GM21717 (cell line): ENCODE results near the gene PRKCE.

Experiments
- ATAC-seq: cut with Tn5 transposase; IDR thresholded peaks from one replicate; pipeline ENCODE4 v1.9.1; 2021; ENCODE audit warnings: mild to moderate bottlenecking, moderate library complexity; ENCODE audit not compliant: unreplicated experiment

Gene PRKCE

GRCh38 chr2:46171411-46171953 lies 520.0 kb downstream of the PRKCE start:
- ATAC-seq = no peak

GRCh38 chr2:46171996-46172546 lies 520.6 kb downstream of the PRKCE start:
- ATAC-seq = no peak

- no peak for ATAC-seq
Observed at GRCh38 chr2:46173030-46173429, 521.6 kb downstream of the PRKCE start.

- no peak for ATAC-seq
Observed at GRCh38 chr2:46173636-46174250, 522.3 kb downstream of the PRKCE start.

- no peak for ATAC-seq
Observed at GRCh38 chr2:46174345-46175170, 523.1 kb downstream of the PRKCE start.

DNA sequence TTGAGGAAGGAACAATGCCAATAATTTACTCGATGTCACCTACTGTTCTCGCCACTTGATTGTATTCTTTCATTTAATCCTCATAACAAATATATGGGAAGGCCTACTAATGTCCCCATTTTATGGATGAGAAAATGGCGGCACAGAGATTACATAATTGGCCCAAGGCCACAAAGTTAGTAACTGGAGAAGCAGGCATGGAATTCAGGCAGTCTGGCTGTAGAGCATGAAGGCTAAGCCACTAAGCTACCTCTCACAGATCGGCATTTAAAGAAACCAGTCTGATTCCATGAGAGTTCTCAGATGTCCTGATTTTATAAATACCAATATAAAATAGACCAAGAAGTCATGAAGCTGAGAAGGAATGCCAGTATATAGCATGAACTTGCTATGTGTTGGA lies 523.9 kb downstream of the PRKCE start:
- no peak for ATAC-seq

GRCh38 chr2:46177461-46178089 lies 526.1 kb downstream of the PRKCE start:
- ATAC-seq = no peak

DNA sequence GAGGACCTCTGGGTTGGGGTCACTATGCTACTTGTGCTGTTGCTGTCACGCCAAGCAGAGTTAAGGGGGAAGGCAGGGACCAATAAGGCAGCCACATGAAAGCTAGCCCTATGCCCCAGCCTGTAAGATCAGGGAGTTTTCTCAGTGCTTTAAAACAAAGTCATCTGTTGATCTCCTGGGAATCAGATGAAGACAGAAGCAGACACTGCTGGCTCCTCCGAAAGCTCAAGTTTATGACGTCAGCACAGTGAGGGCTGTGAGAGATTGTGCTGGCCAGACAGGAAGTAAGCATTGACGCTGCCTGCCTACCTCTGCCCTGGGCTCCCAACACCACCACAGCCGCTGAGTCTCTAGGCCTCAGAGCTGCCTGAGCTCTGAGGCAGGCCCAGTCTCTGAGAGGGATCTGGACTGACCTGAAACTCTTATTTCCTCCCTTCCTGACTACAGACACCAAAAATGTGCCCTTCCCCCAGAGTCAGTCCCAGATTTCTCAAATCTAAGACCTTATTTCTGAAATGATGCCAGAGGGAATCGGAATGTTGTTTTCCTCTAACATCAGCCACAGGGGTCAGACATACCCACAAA lies 527.7 kb downstream of the PRKCE start:
- ATAC-seq = no peak

DNA sequence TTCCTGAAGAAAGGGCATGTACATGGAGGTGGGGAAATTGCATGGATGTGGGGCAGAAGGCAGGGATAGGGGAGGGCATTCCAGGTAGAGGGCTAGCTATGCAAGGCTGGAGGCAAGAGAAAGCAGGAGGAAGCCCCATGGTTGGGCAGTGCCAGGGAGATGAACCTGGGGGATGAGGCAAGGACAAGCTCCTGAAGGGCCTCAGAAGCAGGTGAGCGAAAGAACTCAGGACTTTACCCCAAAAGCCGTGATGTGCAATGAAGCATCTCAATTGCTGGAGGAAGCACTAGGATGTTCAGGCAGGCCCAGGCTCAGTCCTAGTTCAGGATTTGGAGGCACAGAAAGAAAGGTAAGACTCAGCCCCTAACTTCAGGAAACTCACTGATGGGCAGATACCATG lies 528.7 kb downstream of the PRKCE start:
- no peak for ATAC-seq

DNA sequence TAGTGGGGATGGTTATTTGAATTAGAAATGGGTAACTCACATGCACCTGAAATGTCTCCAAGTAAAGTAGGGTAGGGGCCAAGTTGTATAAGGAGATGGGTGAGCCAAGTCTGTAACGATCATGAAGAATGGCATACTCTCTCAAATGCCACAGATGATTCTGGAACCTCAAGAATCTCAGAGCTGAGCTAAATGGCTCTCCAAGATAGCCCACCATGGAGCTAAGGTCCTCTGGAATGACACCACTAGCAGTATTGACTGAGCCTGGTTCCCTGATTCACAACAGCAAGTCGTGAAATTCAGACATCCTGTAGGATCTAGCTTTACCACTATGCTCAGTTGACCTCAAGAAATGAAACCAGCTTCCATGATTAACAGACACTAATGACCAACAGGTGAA lies 529.8 kb downstream of the PRKCE start:
- ATAC-seq = no peak

GRCh38 chr2:46181789-46182530 lies 530.5 kb downstream of the PRKCE start:
- no peak for ATAC-seq

- ATAC-seq = no peak
Observed at GRCh38 chr2:46183426-46183825, 532.0 kb downstream of the PRKCE start.

- no peak for ATAC-seq
Observed at GRCh38 chr2:46184794-46185583, 533.5 kb downstream of the PRKCE start.

DNA sequence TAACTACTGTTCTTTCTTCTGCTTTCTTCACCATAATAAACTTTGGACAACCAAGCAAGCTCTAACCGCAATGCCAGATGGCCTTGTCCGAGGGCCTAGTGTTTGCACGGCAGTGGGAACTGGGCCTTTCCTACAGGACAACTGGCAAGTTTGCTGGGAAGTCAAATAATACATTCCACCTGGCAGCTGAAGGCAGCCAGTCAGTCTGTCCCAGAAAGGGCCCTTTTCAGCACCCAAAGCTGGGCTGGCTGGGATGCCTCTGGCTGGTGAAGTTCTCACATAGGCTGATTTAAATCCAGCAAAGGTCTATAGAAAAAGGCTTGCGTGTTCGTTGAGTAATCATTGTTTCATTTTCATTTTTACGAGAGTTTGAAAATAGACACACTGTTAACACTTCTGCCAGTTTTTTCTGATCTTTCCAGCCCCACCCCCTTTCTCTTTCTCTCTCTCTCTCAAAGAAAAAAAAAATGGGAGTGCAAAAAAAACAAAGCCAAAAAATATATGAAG lies 535.7 kb downstream of the PRKCE start:
- ATAC-seq = peak; percentile 89

DNA sequence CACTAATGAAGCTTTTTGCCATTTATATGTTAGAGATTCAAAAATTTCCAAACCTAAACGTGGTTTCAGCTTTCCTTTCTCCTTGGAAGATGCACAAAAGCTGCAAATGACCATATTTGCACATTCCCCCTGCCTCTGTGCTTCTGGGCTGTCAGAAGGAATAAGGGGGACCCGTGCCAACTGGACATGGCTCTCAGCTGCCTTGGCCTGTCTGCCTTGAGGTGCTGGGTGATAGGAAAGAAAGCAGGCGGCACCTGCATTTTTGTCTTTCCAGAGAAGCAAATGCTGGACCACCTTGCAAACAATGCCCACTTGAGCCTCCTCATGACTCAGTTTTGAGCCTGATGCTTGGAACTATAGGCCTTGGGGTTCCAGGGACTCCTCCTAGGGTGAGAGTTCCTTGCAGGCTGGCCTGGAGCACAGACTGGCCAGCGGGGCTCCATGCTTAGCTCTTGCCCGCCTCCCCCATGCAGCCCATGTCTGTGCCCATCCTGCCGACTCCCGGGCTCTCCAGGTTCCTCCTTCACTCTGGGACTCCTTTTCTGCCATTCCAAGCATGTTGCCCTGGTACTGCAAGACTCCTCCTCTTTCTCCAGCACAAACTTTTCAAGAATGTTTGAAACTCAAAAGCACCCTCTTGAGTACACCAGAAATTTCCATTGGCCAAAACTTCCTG lies 536.7 kb downstream of the PRKCE start:
- ATAC-seq = no peak

DNA sequence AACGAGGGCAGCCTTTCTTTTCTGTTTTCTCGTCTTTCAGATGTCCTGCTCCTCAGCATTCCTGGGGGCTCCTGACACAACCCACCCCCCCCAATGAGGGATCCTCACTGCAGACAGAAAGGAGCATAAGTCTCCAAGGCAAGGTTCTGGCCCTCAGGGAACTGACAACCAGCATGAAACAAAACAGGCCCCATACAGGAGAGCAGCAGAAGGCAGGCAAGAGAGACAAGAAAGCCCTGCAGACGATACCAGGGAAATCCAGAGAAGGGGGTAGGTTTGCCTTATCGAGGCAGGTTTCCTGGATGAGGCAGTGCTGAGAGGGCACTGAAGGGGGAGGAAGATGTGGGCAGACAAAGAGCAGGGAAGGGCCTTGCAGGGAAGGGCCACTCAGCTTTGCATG lies 541.9 kb downstream of the PRKCE start:
- no peak for ATAC-seq

DNA sequence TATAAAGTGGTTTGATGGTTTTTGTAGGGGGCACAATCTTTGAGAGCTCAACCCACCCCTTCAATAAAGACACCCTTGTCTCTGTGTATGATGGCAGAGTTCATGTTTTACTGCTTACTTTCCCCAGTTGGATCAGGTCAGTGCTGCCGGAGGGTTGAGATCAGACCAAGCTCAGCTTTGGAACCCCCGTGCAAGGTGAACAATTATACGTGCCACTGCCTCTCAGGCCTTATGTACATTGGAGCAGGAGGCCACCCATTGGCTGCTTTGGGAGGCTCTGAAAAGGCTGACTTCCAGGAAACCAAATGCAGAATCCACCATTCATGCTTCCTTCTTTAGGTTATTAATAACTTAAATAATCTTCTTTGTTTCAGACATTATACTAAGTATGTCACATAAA lies 542.4 kb downstream of the PRKCE start:
- no peak for ATAC-seq

- no peak for ATAC-seq
Observed at GRCh38 chr2:46194856-46195255, 543.4 kb downstream of the PRKCE start.

DNA sequence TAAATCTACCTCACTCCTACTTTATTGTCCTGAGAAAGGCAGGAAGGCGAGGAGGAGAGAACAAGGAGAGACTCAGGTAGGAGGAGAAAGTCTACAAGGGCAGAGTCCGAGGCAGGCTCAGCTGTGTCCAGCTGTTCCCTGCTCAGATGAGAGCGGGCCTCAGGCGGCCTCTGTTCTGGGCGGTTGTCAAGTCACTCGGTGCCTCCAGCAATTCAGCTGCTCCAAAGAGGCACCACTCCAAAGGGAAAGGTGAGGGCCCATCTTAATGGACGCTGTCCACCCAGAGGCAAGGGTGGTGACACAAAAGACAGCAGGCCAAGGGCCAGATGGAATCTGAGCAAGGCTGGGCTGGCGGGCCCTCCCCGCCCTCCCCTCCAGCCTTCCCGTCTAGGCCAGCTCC lies 544.3 kb downstream of the PRKCE start:
- ATAC-seq = no peak
